Gastroesophageal sphincter (tissue), 4 donors: Measurements from ENCODE around the gene C2CD4C. TPM values are rescaled to one million over a fixed set of nuclear protein-coding genes. Genes with fewer than 3 reads are reported as not detected.

Source experiments
- ATAC-seq: fragments of 150-250 bp; one replicate; pipeline ENCODE4 v1.9.1; 2016; ENCODE audit warnings: mild to moderate bottlenecking, moderate library complexity
- H3K27ac ChIP-seq, 4 donors: fragments of 200-600 bp; sonication (generic) in 3 of 4; 1 replicate in 3 of 4; 2 replicates in 1 of 4; pipeline ENCODE4 v1.5.1; 2016 to 2019
- H3K27me3 ChIP-seq: fragments of 200-600 bp; sonication (generic); one replicate; pipeline ENCODE4 v1.5.1; 2019
- H3K36me3 ChIP-seq, 2 donors: fragments of 200-600 bp; sonication (generic); one replicate each; pipeline ENCODE4 v1.5.1; 2019; ENCODE audit warnings: control low read depth in 1 of 2
- H3K4me1 ChIP-seq, 3 donors: fragments of 200-600 bp; sonication (generic); 1 replicate in 2 of 3; 2 replicates in 1 of 3; pipeline ENCODE4 v1.5.1; 2016 to 2019; ENCODE audit warnings: control low read depth in 2 of 3
- H3K4me3 ChIP-seq, 2 donors: fragments of 200-600 bp; sonication (generic); one replicate each; pipeline ENCODE4 v1.5.1; 2019; ENCODE audit warnings: mild to moderate bottlenecking in 1 of 2, moderate library complexity in 1 of 2
- H3K9me3 ChIP-seq, 3 donors: fragments of 200-600 bp; sonication (generic); one replicate each; pipeline ENCODE4 v1.5.1; 2017 to 2019; ENCODE audit warnings: control low read depth in 2 of 3
- CTCF ChIP-seq, 4 experiments: fragments of 200-600 bp in 2 of 4; fragments of 450-650 bp in 2 of 4; sonication (generic) in 1 of 4; IDR thresholded peaks; one replicate each; pipeline ENCODE4 v1.5.1; 2017 to 2019; ENCODE audit warnings: antibody characterized with exemption in 4 of 4, mild to moderate bottlenecking in 2 of 4, moderate library complexity in 2 of 4
- EP300 ChIP-seq: sonication (generic); formaldehyde crosslinking; IDR thresholded peaks from one replicate; pipeline ENCODE4 v1.6.1; 2017; ENCODE audit warnings: antibody characterized with exemption, mild to moderate bottlenecking
- POLR2A ChIP-seq, 2 donors: fragments of 450-650 bp; IDR thresholded peaks; one replicate each; pipeline ENCODE4 v1.6.1; 2017; ENCODE audit warnings: antibody characterized with exemption in 2 of 2, mild to moderate bottlenecking in 2 of 2, moderate library complexity in 1 of 2
- POLR2AphosphoS5 ChIP-seq: sonication (generic); formaldehyde crosslinking; IDR thresholded peaks from one replicate; pipeline ENCODE4 v1.6.1; 2017; ENCODE audit warnings: antibody characterized with exemption
- WGBS, 2 donors: methylation state at CpG; one replicate each; pipeline ENCODE4 v1.1.5; 2018; ENCODE audit warnings: low coverage in 1 of 2; 5-methylcytosine and 5-hydroxymethylcytosine counted together
- total RNA-seq, 4 donors: library from RNA; depleted of rRNA; stranded (reverse); fragments of >200 nt; gene quantifications; one replicate each; pipeline ENCODE4 v1.1.0, GENCODE V29; 2016

The C2CD4C gene
- total RNA-seq, 4 donors from 2014 or later: 0.19 to 2.7 (median 0.67) TPM; not detected in 1

DNA sequence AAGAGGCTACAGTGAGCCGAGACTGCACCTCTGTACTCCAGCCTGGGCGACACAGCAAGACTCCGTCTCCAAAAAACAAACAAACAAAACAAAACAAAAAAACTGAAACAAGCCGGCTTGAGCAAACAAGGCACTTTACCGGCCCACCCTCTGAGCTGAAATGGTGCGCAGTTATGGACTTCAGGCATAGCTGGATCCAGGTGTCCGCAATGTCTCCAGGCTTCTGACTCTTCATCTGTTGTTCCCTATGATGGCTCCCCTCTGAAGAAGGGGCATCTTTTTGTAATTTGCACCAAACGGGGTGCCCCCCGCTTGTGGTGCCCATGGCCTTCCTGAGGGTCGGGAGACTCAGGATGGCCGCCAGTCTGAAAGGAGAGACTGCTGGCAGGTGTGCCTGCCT, 6.2 kb downstream of the C2CD4C start:
- Histone ChIP-seq H3K4me3 (no peak overlapping the region), H3K27ac (no peak overlapping the region), H3K27me3 (peaks cover 82% of the 10 kb centered on the region), H3K36me3 (no peaks in the 10 kb centered on the region), H3K4me1 (peaks cover 0 to 8% (median 0%) of the 10 kb centered on the region in 3 donors), H3K9me3 (no peaks in the 10 kb centered on the region)
- WGBS, 2 donors: 94% methylated on average over 7 of the region's 11 CpGs; no CpG with 5 or more reads in 1 of the 2 donors
- ATAC-seq: no peak
- TF ChIP-seq POLR2A (IDR thresholded peaks at IDR 0.05) (no peak), POLR2AphosphoS5 (no peak), CTCF (IDR thresholded peaks at IDR 0.05) (no peak), EP300 (no peak)

DNA sequence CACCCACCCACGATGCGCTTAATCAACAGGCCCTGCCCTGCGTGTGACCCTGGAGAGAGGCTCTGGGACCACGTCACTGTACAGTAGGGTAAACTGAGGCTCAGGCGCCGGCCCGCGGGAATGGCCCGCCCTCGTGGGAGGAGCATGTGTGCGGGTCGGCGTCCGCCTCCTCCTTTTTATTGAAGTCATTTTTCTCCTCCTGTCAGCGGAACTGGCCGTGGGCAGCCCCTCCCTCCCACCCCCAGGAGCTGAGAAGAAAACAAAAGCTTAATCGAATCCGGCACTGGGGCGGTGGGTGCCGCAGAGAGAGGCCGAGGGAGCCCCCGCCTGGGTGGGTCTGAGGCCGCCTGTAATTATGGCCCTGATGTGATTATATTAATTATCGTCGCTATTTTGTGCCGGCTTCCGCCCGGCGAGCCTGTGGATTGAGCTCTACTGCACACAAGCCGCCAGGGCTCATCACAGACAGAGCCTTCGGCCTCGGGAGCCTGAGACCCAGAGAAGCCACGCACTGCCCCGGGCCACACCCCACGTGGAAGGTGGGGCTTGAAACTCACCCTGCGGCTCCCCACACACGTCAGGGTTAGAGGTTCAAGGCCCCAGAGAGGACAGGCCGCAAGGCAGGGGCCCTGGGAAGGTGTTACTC, 7.0 kb downstream of the C2CD4C start:
- WGBS, 2 donors: 0% methylated on average over 1 of the region's 38 CpGs; no CpG with 5 or more reads in 1 of the 2 donors
- TF ChIP-seq POLR2AphosphoS5: no peak
- no peak for TF ChIP-seq POLR2A (IDR thresholded peaks at IDR 0.05)
- no peak for TF ChIP-seq EP300
- TF ChIP-seq CTCF (IDR thresholded peaks at IDR 0.05): no peak
- H3K4me1 ChIP-seq: peaks cover 0 to 6% (median 0%) of the 10 kb centered on the region in 3 donors
- H3K27me3 ChIP-seq: peaks cover 81% of the 10 kb centered on the region
- no peak overlapping the region for H3K27ac ChIP-seq
- no peaks in the 10 kb centered on the region for H3K9me3 ChIP-seq
- H3K36me3 ChIP-seq: no peaks in the 10 kb centered on the region
- no peak for ATAC-seq
- peak overlapping the region in 1 of 2 donors; percentile 28 for H3K4me3 ChIP-seq

- Histone ChIP-seq H3K27me3 (peaks cover 73% of the 10 kb centered on the region), H3K4me1 (peaks cover 0 to 6% (median 0%) of the 10 kb centered on the region in 3 donors), H3K4me3 (no peak overlapping the region), H3K9me3 (no peaks in the 10 kb centered on the region), H3K27ac (no peak overlapping the region), H3K36me3 (no peaks in the 10 kb centered on the region)
- no peak for ATAC-seq
- no peak for TF ChIP-seq POLR2AphosphoS5
- TF ChIP-seq CTCF (IDR thresholded peaks at IDR 0.05): no peak
- TF ChIP-seq POLR2A (IDR thresholded peaks at IDR 0.05): no peak
- no peak for TF ChIP-seq EP300
- 47% methylated on average over 3 of the region's 43 CpGs; no CpG with 5 or more reads in 1 of the 2 donors for WGBS, 2 donors
Measured at GRCh38 chr19:400976-401865, 7.7 kb downstream of the C2CD4C start.

DNA sequence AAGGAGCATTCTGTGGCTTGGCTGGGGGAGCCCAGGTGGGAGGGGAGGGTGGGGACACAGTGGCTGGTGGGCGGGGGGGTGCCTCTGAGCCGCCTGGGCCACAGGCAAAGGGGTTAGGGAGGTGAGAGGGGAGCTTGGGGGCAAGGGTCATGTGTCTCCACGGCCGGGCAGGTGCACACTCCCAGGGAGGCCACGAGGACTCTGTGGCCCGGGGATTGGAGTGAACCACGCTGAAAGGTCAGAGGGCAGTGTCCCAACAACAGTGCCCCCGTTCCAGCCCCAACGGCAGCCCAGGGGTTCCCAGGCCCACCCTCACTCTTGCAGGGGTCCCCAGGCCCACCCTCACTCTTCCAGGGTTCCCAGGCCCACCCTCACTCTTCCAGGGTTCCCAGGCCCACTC, 9.6 kb downstream of the C2CD4C start:
- Histone ChIP-seq H3K36me3 (no peaks in the 10 kb centered on the region), H3K4me1 (peaks cover 0 to 6% (median 0%) of the 10 kb centered on the region in 3 donors), H3K9me3 (no peaks in the 10 kb centered on the region), H3K27ac (no peak overlapping the region), H3K27me3 (peaks cover 59% of the 10 kb centered on the region), H3K4me3 (no peak overlapping the region)
- TF ChIP-seq POLR2A (IDR thresholded peaks at IDR 0.05) (no peak), EP300 (no peak), CTCF (IDR thresholded peaks at IDR 0.05) (no peak)
- WGBS, 2 donors: 78% methylated on average over 6 of the region's 9 CpGs; no CpG with 5 or more reads in 1 of the 2 donors
- ATAC-seq: no peak
